DMS153 treated with DMSO at 0.1 percent for 48 hours (cell line): ENCODE measurements around the gene GPR62.
A peak's percentile ranks its signal among the peaks of the same experiment; 100 is the strongest.
"Not testable (repeated sequence)": the region's sequence is repeated elsewhere in the genome, so short reads cannot be mapped to it uniquely, and the experiment has no call there.

Experiments
- DNase-seq: peaks from one replicate; lab custom pipeline; 2025; ENCODE audit not compliant: unreplicated experiment; lab: John Stamatoyannopoulos, UW

Gene GPR62

DNA sequence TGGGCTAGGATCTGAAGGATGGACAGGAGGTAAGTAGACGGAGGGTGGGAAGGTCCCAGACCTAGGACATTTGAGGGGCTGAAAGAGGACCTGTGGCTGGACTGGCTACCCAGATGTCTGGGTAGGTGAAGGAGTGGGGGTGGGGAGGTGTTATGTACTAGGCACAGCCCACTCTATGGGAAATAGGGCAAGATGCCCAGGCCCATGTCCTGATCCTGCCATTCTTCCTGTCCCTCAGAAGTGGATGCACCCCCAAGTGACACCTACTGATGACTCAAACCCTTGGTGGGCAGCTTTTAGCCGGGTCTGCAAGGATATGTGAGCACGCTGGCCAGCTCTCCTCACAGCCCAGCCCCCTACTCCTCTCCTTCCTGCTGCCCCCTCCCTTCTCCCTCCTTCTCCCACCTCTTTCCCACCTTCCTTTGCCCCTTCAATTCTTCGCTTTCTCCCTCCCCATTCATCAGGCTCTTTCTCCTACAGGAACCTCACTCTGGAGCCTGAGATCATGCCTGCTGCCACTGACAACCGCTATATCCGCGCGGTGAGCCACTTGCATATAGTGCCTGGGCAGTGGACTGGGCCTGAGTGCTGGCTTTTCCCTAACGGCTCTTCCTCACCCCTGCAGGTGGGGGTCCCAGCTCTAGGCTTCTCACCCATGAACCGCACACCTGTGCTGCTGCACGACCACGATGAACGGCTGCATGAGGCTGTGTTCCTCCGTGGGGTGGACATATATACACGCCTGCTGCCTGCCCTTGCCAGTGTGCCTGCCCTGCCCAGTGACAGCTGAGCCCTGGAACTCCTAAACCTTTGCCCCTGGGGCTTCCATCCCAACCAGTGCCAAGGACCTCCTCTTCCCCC is 33.3 kb downstream of the GPR62 start:
- no peak for DNase-seq

DNA sequence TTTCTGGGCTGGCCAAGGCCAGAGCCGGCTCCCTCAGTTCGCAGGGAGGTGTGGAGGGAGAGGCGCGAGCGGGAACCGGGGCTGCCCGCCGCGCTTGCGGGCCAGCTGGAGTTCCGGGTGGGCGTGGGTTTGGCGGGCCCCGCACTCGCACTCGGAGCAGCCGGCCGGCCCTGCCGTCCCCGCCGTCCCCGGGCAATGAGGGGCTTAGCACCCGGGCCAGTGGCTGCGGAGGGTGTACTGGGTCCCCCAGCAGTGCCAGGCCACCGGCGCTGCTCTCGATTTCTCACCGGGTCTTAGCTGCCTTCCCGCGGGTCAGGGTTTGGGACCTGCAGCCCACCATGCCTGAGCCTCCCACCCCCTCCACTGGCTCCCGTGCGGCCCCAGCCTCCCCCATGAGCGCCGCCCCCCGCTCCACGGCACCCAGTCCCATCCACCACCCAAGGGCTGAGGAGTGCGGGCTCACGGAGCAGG is 35.4 kb downstream of the GPR62 start:
- DNase-seq = not testable (repeated sequence)

DNA sequence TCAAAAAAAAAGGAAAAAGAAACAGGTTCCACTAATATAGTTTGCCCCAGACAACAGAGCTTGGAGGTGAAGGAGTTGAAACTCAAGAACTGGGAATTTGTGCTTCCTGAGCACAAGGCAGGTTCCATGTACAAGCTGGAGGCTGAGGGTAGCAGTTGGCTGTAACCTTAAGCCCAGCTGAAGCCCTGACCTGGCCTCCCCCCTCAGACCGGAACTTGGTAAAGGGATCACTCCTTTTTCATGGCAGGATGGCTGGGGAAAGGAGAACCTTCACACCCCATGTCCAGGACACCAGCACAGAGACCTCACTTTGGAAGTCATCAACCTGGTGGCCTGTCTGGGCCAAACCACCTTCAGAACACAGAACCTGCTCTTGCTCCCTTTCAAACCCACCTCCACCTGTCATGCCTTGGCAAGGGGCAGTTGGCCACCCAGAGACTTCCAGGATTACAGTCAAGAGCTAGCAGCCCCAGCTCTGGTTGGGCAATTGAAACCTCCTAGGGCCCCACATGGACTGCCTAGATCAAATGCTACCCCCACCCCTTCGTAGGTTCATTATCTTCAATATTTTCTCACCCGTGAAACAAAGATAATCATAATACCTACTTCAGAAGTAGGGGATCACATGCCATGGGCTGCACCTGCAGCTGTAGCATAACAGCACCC is 37.0 kb downstream of the GPR62 start:
- no peak for DNase-seq

DNA sequence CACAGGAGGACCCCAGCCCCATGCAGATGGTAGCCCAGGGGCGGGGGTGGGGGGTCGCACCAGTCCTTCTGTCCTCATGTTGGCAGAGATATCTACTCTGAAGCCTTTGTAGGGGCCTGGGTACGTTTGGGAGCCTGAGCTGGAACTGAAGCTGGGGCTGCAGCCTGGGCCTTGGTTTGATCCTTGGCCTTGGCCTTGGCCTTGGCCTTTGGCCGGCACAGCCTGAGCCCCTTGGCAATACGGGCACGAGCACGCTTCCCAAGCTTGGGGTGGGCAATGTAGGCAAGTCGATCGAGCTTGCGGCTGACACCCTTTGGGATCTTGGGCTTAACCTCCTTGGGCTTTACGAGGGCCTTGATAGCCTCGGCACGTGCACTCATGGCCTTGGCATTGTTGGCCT is 38.5 kb downstream of the GPR62 start:
- not testable (repeated sequence) for DNase-seq

DNA sequence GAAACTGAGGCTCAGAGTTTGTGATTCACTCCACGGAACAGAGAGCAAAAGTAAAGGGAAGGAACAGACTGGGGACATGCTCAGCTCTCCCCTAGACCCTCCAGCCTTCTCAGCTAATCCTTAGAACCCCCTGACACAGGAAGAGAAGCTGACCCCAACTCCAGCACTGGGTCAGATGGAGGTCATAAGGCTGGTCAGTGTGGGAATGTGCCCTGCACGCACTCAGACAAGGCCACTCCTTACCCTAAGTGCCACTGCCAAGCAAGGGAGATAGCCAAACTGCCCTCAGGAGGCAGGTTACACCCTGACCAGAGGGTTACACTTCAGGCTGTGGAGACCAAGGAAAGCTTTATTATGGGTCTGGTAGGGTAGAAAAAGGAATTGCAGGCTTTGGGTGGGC is 39.3 kb downstream of the GPR62 start:
- DNase-seq = no peak

DNA sequence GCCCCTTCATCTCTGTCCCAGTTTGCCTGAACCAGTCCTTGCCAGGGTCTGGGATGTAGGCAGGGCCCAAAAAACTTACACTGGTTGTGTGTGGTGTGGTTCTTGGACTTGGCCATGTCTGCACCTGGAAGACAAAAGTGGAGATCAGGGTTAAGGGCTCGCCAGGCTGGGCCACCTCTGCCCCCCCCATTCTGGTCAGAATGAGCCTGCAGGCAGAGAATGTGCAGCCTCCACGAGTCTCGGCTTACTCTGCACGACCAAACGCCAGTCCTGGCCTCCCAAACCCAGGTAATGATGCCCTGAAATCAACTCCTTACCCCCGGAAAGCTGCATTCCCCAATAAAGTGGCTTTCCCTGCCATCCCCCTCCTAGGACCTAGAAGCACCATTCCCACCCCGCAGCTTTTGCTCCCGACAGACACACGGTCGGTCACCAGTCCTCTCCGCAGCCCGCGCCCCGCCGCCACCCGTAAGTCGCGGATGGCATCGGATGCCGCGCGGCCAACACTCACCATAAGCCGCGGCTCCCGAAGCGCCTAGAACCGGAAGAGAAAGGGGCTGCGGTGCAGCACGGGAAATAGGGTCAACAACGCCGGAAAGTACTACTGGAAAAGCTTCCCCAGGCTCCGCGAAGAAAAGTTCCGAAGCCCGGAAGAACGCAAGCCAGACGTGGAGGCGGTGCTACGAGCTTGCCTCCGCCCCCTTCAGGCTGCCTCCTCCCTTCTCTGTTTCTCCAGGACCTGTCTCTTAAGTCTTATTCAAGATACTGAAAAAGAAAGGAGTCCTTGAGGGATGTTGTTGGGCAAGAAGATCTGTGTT is 40.4 kb downstream of the GPR62 start, which contains the start of gene RPL29:
TSS of gene RPL29 (minus strand) at position 550 of the 818 bp plus-strand sequence. CDS start at position 116, 434 bp downstream.
- DNase-seq = peak; percentile 55

DNA sequence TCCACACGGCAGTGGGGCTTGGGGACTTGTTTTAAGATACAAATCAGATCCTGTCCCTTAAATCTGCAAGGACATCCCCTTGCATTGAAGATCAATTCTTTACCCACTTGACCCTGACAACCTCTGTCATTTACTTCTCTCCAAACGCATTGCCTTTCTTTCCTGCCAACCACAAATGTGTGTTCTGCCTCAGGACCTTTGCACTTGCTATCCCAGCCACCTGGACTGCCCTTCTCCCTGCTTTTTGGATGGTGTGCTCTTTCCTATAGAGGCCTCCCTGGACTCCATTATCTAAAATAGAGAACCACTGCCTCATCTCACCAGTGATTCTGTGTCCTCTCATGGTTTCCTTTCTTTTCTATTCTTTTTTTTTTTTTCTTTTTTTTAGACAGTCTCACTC is 42.0 kb downstream of the GPR62 start:
- no peak for DNase-seq

DNA sequence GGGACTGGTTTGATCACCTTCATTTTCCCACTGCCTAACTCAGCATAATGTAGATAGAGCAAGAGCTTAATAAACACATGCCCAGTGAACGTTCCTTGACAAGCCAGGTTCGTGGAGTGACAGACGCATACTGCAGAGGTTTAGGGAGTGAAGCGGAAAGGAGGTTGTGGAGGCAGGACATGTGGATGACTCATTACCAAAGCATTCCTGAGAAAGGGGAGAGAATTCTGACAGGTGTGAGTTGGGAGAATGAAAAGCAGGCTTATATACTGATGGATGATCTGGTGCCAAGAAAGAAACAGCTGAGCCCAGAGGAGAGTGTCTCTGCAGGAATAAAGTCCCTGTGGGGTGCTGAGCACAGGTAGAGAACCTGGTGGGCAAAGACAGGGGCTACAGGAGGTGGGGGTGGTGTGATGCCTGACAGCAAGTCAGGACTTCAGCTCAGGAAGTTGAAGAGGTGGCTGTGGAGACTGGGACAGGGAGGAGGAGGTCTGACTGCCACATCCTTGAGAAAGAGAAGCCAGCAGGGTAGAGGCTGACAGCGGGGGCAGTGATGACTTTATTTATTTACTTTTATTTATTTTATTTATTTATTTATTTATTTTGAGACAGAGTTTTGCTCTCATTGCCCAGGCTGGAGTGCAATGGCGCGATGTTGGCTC is 42.9 kb downstream of the GPR62 start:
- DNase-seq = no peak

DNA sequence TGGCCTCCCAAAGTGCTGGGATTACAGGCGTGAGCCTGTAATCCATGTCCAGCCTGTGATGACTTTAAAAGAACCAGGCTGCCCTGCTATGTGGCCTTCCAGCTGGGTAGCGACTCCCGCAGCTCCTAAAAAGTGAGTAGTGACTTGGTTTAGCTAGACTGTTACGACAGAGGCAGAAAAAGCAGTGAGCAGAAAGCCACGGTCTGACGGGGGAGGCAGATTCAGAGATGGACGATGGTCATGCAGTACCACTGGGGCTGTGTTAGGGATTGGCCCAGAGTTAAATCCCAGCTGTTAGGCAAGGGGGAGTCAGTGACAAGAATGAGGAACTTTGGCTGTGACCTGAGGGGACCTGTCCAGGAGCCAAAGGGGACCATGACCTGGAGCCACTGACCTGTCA is 43.6 kb downstream of the GPR62 start:
- no peak for DNase-seq

DNA sequence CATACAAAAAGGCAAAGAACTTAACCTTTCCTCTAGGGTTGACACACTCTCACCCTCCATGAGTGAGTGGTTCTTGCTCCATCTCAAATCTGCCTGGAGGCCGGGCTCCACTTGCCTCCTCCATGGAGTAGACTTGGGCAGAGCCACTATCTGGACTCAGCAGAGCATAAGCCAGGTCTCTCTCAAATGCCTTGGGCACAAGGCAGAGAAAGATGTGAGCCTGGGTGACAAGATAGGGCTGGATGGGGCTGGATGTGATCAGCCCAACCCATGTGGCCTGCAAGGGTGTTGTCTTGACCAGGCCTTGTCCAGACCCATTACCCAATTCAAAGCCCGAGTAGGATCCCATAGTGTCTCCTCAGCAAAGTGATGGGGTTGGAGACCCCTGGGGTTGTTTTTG is 44.7 kb downstream of the GPR62 start:
- DNase-seq = no peak

DNA sequence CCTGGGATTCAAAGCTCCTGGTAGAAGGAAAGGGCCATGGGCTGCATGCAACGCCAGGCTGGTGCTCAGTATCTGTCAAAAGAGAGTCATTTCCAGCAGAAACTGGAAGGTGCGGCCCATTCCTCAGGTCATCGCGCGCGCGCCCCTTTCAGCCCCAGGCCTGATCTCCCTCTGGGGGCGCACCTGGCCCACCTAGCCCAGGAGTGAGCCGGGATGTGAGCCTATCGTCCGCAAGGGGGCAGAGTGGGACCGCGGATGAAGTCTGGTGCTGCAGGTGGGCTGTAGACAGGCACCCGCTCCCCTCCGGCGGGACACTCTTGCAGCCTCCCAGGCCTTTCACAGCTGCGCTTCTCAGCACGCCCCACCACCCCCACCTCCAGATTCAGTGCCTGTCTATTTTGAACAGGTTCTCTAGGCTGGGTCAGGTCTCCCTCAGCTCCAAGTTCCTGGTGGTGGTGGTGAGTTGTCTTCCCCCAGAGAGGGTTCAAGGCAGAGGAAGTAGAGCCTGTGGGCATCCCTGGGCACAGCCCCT is 46.3 kb downstream of the GPR62 start:
- peak; percentile 38 for DNase-seq

DNA sequence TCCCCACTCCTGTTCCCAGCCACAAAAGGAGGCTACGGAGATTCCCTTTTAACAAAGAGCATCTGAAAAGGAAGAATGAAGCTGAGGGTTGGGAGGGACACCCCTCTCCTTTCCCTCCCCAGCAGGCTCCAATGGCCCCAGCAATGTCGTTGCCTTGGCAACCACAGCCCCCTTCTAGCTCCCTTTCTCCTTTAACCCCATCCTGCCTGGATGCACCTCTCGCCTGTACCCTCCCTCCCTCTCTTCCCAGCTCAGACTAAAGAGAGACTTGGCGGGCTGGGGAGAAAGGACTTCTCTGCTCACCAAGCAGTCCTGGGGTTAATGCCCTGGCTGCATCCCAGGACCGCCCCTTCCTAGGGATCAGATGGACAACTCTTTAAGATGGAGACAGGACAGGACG is 47.6 kb downstream of the GPR62 start:
- DNase-seq = no peak

DNA sequence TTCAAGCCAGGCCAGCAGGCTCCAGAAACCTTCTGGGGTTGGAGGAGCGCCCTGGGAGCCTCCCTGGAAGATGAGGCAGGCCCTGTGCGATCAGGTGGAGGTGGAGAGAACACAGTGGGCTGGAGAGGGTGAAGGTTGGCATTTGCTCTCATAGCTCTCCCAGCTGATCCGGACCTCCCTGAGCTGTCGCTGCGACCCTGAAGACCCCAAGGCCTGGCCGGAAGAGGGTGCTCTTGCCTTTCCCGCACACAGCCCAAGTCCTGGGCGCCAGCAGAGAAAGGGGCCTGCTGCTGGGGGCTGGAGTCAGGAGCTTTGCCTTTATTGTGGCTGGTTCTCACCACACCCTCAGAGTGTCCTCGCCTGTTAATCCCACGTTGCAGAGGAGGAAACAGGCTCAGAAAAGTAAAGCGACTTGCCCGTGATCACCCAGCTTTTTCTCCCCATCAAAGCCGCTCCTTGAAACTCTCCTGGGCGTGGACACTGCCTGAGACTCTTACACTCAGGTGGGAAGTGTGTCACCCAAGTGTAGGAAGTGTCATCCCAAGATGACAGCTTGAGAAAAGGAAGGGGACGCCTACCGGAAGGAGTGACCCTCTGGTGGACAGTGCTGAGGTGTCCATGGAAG is 49.1 kb downstream of the GPR62 start:
- DNase-seq = no peak

DNA sequence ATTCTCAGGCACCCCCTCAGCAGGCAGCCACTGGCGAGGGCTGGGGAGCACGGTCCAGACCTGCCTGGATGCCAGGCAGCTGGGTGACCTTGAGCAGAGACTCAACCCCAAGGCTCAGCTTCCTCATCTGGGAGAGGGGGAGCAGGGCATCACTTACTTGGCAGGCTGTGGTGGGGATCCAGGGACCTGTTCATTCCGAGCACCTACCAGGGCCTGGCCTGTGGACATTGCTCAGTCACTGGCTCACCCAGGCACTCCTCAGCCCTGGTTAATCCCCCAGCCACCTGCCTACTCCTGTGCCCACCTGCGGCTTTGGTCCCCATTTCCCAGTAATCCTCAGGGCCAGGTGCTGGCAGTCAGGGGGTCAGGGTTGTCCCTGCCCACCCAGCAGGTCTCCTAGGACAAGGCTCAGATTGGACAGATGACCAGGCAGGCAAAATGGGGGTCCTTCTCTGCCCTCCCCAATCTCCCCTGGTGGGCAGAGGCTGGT is 49.8 kb downstream of the GPR62 start:
- no peak for DNase-seq

DNA sequence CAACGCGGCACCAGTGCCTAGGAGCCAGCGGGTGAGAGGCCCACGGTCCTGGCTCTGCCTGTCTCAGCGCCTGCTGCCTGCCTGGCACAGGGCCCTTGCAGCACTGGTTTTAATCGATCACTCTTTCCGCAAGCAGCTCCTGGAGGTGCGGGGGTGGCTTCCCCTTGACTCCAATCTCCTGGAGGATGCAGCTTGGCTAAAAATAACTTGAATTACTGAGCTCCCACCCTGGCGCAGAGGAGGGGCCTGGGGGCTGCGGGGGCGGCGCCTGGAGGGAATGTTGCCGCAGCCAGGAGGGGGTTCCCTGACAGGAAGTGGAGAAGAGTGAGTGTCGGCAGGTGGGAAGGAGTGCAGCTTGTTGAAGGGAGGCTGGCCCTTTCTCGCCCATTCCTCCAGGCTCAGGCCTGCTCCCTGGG is 50.4 kb downstream of the GPR62 start:
- peak; percentile 2 for DNase-seq

DNA sequence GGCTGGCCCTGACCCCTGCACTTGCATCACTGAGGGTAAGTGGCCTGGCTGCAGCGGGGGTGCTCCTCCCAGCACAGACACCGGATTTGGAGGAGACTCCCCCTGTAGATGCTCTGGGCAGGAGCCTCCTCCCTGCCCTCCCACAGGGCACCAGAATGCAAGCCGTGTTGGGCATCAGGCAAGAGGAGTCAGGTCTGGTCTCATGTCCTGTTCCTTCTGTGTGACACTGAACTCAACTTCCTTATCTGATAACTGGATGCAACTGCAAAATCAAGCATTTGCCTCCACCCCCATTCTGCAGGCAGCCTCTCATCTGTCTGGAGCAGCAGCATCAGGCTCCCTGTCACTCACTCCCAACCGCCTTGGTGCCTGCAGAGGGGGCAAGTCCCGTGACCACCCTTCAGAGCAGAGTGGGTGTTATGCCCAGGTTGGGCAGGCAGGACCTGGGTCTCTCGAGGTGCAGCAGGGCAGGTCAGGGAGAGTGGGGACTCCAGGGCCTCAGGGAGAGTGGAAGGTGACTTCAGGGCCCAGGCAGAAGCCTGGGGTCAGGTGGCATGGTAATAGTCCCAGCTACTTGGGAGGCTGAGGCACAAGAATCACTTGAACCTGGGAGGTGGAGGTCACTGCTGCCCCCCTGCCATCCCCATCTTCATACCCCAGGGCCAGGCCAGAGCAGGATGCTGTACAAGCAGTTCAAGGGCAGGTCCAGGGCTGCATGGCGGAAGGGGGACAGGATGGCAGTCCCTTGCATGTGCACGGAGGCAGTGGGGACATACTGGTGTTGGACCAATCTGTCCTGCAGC is 51.0 kb downstream of the GPR62 start:
- no peak for DNase-seq

DNA sequence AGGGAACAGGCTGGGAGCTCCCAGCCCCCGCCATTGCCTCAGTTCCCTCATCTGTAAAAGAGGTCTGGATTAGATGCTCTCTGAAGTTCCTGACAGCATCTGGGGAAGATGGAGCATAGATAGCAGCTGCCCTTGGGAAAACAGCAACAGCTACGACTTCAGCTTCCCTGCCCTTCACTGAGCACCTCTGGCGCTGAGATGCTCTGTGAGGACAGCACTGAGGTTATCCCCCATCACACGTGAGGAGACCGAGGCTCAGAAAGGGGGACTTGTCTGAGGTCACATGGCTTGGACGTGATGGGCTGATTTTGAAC is 51.6 kb downstream of the GPR62 start:
- no peak for DNase-seq
